ENCODE data around the gene SESN3.

- no peak for TF ChIP-seq CTCF (IDR thresholded peaks at IDR 0.05)
- TF ChIP-seq POLR2A (IDR thresholded peaks at IDR 0.05) = no peak
These were observed 85.5 kb downstream of the SESN3 start for GRCh38 chr11:95145430-95146060.
